OCI-LY1 (cell line): ENCODE results near the gene IYD.

ENCODE experiments used
- H2AFZ ChIP-seq: fragments of 200-600 bp; sonication (generic), shearing (Covaris generic); 2 replicates; pipeline ENCODE4 v1.6.0; 2014; ENCODE audit warnings: antibody characterized with exemption, mild to moderate bottlenecking, low read length
- H3F3A ChIP-seq: fragments of 200-600 bp; sonication (generic), shearing (Covaris generic); 2 replicates; pipeline ENCODE4 v1.6.0; 2014; ENCODE audit warnings: mild to moderate bottlenecking, antibody characterized with exemption, low read length, moderate library complexity; ENCODE audit not compliant: insufficient read depth
- H3K27ac ChIP-seq: fragments of 200-600 bp; sonication (generic); 2 replicates; pipeline ENCODE4 v1.5.1; 2014; ENCODE audit warnings: low read length, mixed run types, mild to moderate bottlenecking, low read depth; ENCODE audit not compliant: poor library complexity, severe bottlenecking
- H3K27me3 ChIP-seq: fragments of 200-600 bp; sonication (generic); 2 replicates; pipeline ENCODE4 v1.6.0; 2014; ENCODE audit warnings: antibody characterized with exemption, mild to moderate bottlenecking, low read length, moderate library complexity; ENCODE audit not compliant: insufficient read depth
- H3K36me3 ChIP-seq: fragments of 200-600 bp; sonication (generic); 2 replicates; pipeline ENCODE4 v1.6.1; 2014; ENCODE audit warnings: mild to moderate bottlenecking, antibody characterized with exemption, low read length, moderate library complexity, mixed read lengths; ENCODE audit not compliant: insufficient read depth
- H3K4me1 ChIP-seq: fragments of 200-600 bp; sonication (generic); 2 replicates; pipeline ENCODE4 v1.5.1; 2014; ENCODE audit warnings: mild to moderate bottlenecking, low read length, moderate library complexity; ENCODE audit not compliant: insufficient read depth, severe bottlenecking
- H3K4me2 ChIP-seq: fragments of 200-600 bp; sonication (generic), shearing (Covaris generic); 2 replicates; pipeline ENCODE4 v1.6.1; 2014; ENCODE audit warnings: low read length
- H3K4me3 ChIP-seq: fragments of 200-600 bp; sonication (generic); 2 replicates; pipeline ENCODE4 v1.5.1; 2014; ENCODE audit warnings: low read length, low read depth, mild to moderate bottlenecking, mixed read lengths; ENCODE audit not compliant: poor library complexity, severe bottlenecking
- H3K79me2 ChIP-seq: fragments of 200-600 bp; shearing (Covaris generic); 2 replicates; pipeline ENCODE4 v1.6.1; 2016; ENCODE audit warnings: mixed run types, low read length, mixed read lengths; ENCODE audit not compliant: insufficient read depth
- H3K9ac ChIP-seq: fragments of 200-600 bp; sonication (generic), shearing (Covaris generic); 2 replicates; pipeline ENCODE4 v1.6.1; 2014; ENCODE audit warnings: mild to moderate bottlenecking, low read length, mixed read lengths
- H3K9me2 ChIP-seq: fragments of 200-600 bp; sonication (generic), shearing (Covaris generic); 2 replicates; pipeline ENCODE4 v1.6.1; 2014; ENCODE audit warnings: low read depth, mild to moderate bottlenecking, low read length, mixed read lengths
- H3K9me3 ChIP-seq: fragments of 200-600 bp; shearing (Covaris generic); 2 replicates; pipeline ENCODE4 v1.6.1; 2014; ENCODE audit warnings: low read length, mixed read lengths
- H4K20me1 ChIP-seq: fragments of 200-600 bp; sonication (generic), shearing (Covaris generic); 2 replicates; pipeline ENCODE4 v1.6.0; 2016; ENCODE audit warnings: mild to moderate bottlenecking, low read length; ENCODE audit not compliant: insufficient read depth
- EZH2 ChIP-seq: fragments of 200-600 bp; sonication (generic), shearing (Covaris generic); IDR thresholded peaks from 2 replicates; pipeline ENCODE4 v1.8.0; 2017; ENCODE audit warnings: borderline replicate concordance, mixed run types, mild to moderate bottlenecking, antibody characterized with exemption, low read length, moderate library complexity, mixed read lengths
- TF ChIP-seq, protein P1 (sequence below): fragments of 200-600 bp; sonication (generic), shearing (Covaris generic); IDR thresholded peaks from 2 replicates; pipeline ENCODE4 v1.5.1; 2017; ENCODE audit warnings: mild to moderate bottlenecking, antibody characterized with exemption, low read length, moderate library complexity, mixed read lengths

The IYD gene

DNA sequence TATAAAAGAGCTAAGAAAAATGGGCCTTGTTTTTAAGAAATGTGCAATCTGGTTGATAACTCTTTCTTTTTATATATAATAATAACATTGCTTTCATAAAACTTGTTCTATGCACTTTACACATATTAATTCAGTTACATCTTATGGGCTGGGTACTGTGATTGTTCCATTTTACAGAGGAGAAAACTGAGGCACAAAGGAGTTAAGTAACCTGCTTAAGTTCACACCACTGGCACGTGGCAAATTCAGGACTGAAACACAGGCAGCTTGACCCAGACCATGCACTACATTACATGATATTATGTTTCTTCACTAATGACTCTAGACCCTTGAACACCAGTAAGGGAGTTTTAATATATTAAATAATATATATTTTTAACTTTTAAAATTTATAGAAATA is 15.4 kb upstream of the IYD start:
- no peaks in the 10 kb centered on the region for H3K79me2 ChIP-seq
- H3K4me3 ChIP-seq = no peak overlapping the region
- H3K9ac ChIP-seq = no peak overlapping the region
- no peaks in the 10 kb centered on the region for H3K9me2 ChIP-seq
- no peak overlapping the region for H3K27ac ChIP-seq
- H3K9me3 ChIP-seq = no peaks in the 10 kb centered on the region
- no peaks in the 10 kb centered on the region for H3K36me3 ChIP-seq
- TF ChIP-seq, protein P1, sequence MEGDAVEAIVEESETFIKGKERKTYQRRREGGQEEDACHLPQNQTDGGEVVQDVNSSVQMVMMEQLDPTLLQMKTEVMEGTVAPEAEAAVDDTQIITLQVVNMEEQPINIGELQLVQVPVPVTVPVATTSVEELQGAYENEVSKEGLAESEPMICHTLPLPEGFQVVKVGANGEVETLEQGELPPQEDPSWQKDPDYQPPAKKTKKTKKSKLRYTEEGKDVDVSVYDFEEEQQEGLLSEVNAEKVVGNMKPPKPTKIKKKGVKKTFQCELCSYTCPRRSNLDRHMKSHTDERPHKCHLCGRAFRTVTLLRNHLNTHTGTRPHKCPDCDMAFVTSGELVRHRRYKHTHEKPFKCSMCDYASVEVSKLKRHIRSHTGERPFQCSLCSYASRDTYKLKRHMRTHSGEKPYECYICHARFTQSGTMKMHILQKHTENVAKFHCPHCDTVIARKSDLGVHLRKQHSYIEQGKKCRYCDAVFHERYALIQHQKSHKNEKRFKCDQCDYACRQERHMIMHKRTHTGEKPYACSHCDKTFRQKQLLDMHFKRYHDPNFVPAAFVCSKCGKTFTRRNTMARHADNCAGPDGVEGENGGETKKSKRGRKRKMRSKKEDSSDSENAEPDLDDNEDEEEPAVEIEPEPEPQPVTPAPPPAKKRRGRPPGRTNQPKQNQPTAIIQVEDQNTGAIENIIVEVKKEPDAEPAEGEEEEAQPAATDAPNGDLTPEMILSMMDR = no peak
- no peak for TF ChIP-seq EZH2
- H2AFZ ChIP-seq = no peak overlapping the region
- no peaks in the 10 kb centered on the region; the same call in none of the 2 replicates for H3K27me3 ChIP-seq
- H3F3A ChIP-seq = no peaks in the 10 kb centered on the region
- H3K4me1 ChIP-seq = peaks cover under 1% of the 10 kb centered on the region
- no peaks in the 10 kb centered on the region for H4K20me1 ChIP-seq
- H3K4me2 ChIP-seq = no peak overlapping the region

- TF ChIP-seq EZH2 = no peak
- TF ChIP-seq, protein P1 = no peak
- Histone ChIP-seq H3F3A (no peaks in the 10 kb centered on the region), H3K9me3 (no peaks in the 10 kb centered on the region), H3K4me2 (no peak overlapping the region), H3K79me2 (no peaks in the 10 kb centered on the region), H3K9ac (no peak overlapping the region), H4K20me1 (no peaks in the 10 kb centered on the region), H3K27ac (no peak overlapping the region), H2AFZ (no peak overlapping the region), H3K4me3 (no peak overlapping the region), H3K4me1 (no peaks in the 10 kb centered on the region), H3K36me3 (no peaks in the 10 kb centered on the region), H3K27me3 (no peaks in the 10 kb centered on the region; the same call in none of the 2 replicates), H3K9me2 (no peaks in the 10 kb centered on the region)
Measured at GRCh38 chr6:150354754-150355571, 13.8 kb upstream of the IYD start.

DNA sequence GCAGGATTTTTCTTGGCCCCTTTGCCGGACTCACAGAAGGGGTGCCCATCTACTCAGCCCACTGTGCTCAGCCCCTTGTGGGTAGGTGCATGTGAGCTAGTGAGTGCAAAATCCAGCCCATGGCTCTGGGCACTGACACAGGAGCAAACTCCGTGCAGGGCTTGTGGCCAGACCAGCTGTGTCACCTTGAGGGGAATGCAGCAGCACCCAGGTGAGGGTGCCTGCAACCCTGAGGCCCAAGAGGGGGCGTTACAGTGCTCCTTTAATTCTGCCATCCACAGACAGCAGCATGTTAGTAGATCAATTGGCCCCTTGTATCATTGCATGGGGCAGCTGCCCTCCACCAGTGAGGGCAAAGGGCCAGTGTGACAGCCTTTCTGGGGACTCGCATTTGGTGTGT is 12.9 kb upstream of the IYD start:
- Histone ChIP-seq H3K4me2 (no peak overlapping the region), H3K27ac (no peak overlapping the region), H3F3A (no peaks in the 10 kb centered on the region), H3K27me3 (no peaks in the 10 kb centered on the region; the same call in none of the 2 replicates), H4K20me1 (no peaks in the 10 kb centered on the region), H3K9ac (no peak overlapping the region), H3K4me1 (no peaks in the 10 kb centered on the region), H3K9me3 (no peaks in the 10 kb centered on the region), H3K9me2 (no peaks in the 10 kb centered on the region), H3K79me2 (no peaks in the 10 kb centered on the region), H2AFZ (no peak overlapping the region), H3K36me3 (no peaks in the 10 kb centered on the region), H3K4me3 (no peak overlapping the region)
- no peak for TF ChIP-seq EZH2
- TF ChIP-seq, protein P1 = no peak
